ENCODE measurements around the gene A1BG. TPM values are rescaled to one million over a fixed set of nuclear protein-coding genes. Genes with fewer than 3 reads are reported as not detected.

A1BG gene
- polyA plus RNA-seq, 3 donors, result 30.2 to 54.5 (median 35.3) TPM

DNA sequence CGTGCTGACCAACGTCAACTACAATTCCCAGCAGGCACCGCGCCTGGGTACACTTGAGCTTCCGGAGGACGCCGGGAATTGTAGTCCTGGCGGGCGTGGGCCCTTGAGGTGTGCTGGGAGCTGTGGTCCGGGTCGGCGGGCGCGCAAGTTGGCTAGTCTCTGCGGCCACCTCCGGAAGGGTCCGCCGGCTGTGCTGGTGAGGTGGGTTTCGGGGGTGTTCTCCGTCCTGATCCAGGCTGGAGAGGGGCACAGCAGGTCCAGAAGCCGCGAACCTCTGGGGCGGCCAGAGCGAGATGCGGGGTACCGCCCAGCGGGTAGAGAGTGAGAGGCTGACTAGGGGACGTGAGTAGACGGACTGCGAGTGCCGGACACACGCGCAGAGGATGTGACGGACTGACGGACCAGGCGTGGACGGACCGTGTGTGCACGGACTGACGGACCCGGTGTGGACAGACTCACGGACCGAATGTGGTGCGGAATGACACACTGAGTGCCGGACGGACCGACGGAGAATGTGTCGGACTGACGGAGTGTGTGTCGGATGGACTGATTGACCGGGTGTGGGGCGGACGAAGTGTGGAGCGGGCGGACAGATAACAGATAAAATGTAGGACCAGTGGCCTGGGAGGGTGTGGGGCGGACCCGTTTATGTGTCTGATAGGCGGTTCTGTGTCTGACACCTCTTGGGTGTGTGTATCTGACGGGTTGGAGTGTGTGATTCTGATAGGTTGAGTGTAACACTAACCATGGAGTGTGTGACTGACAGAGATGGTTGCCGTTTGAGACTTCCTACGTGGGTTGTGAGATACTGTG, 26.2 kb downstream of the A1BG start, which contains the start of gene ZSCAN22:
Gene ZSCAN22, plus strand, starts transcription at position 81 of the 813 bp plus-strand sequence. CDS start 7,809 bp downstream, outside the sequence.
- peaks cover 20% of the 10 kb centered on the region for H3K79me2 ChIP-seq (ENCODE audit: insufficient read depth, low read length)
- peak within 1 kb of the TSS; percentile 85 for H2AFZ ChIP-seq (ENCODE audit: insufficient read depth, low read depth, low read length, poor library complexity, severe bottlenecking)
- H3K27me3 ChIP-seq (ENCODE audit: control insufficient read depth in 2 of 2, insufficient read depth in 2 of 2, low read length in 2 of 2), result no peaks in the 10 kb centered on the region
- Mint-ChIP-seq H3K27ac (no peak within 1 kb of the TSS), H3K4me1 (peaks cover 6% of the 10 kb centered on the region), H3K36me3 (peaks cover 4 to 9% of the 10 kb centered on the region in 2 donors), H3K27me3 (ENCODE audit: low read depth in 3 of 3) (no peaks in the 10 kb centered on the region), H3K4me3 (no peak within 1 kb of the TSS), H3K9me3 (no peaks in the 10 kb centered on the region)
- no peak for TF ChIP-seq CTCF (IDR thresholded peaks at IDR 0.05)
- intact Hi-C loops (cut with micrococcal nuclease), result loop anchor here (1.0 to 5.0 kb wide), 4 partner anchors 22 to 80 kb away; partner anchors contain the start of genes ERVK3-1 (in 2 of the 2), ZNF837 (in 2 of the 2), ZNF584 (in 1 of the 2) and ZNF8 (in 1 of the 2)
- H3K27ac ChIP-seq (ENCODE audit: low read depth in 1 of 2, low read length in 2 of 2), result peak within 1 kb of the TSS; percentile 76 to 97
- H3K9me3 ChIP-seq (replicated peaks in 1 of 2; ENCODE audit: control insufficient read depth in 1 of 2, insufficient read depth in 1 of 2, low read length in 2 of 2), result no peaks in the 10 kb centered on the region
- peak within 1 kb of the TSS; percentile 77 for H3K9ac ChIP-seq (ENCODE audit: insufficient read depth, low read length, poor library complexity, severe bottlenecking)
- H3K36me3 ChIP-seq (replicated peaks in 1 of 2; ENCODE audit: control insufficient read depth in 1 of 2, insufficient read depth in 2 of 2, low read length in 2 of 2), result no peaks in the 10 kb centered on the region
- WGBS (ENCODE audit: insufficient coverage), result 0% methylated on average over 62 of the region's 62 CpGs
- H3K4me2 ChIP-seq (replicated peaks; ENCODE audit: extremely low read depth, low read length, poor library complexity, severe bottlenecking), result peak within 1 kb of the TSS; percentile 89
- peak within 1 kb of the TSS; percentile 58 to 87 (median 73) for H3K4me3 ChIP-seq (replicated peaks in 1 of 3; ENCODE audit: low read depth in 2 of 3, low read length in 3 of 3)
- peaks cover 18 to 19% of the 10 kb centered on the region in 2 donors for H3K4me1 ChIP-seq (ENCODE audit: control insufficient read depth in 1 of 2, insufficient read depth in 2 of 2, low read length in 2 of 2)
- H4K20me1 ChIP-seq (ENCODE audit: insufficient read depth, low read length), result no peaks in the 10 kb centered on the region
- DNase-seq, result peak; percentile 88 to 94 (median 91)

GRCh38 chr19:58326501-58326913, 26.8 kb downstream of the A1BG start:
- 11% methylated on average over 9 of the region's 9 CpGs for WGBS (ENCODE audit: insufficient coverage)
- H3K36me3 ChIP-seq (replicated peaks in 1 of 2; ENCODE audit: control insufficient read depth in 1 of 2, insufficient read depth in 2 of 2, low read length in 2 of 2), result no peaks in the 10 kb centered on the region
- H3K4me1 Mint-ChIP-seq, result peaks cover 6% of the 10 kb centered on the region
- peak overlapping the region; percentile 76 to 97 for H3K27ac ChIP-seq (ENCODE audit: low read depth in 1 of 2, low read length in 2 of 2)
- H3K4me3 Mint-ChIP-seq, result no peak overlapping the region
- no peaks in the 10 kb centered on the region for H4K20me1 ChIP-seq (ENCODE audit: insufficient read depth, low read length)
- peaks cover 18 to 19% of the 10 kb centered on the region in 2 donors for H3K4me1 ChIP-seq (ENCODE audit: control insufficient read depth in 1 of 2, insufficient read depth in 2 of 2, low read length in 2 of 2)
- H3K9me3 Mint-ChIP-seq, result no peaks in the 10 kb centered on the region
- H3K36me3 Mint-ChIP-seq, result peaks cover 4 to 9% of the 10 kb centered on the region in 2 donors
- no peak for DNase-seq
- no peak for TF ChIP-seq CTCF (IDR thresholded peaks at IDR 0.05)
- no peaks in the 10 kb centered on the region for H3K27me3 ChIP-seq (ENCODE audit: control insufficient read depth in 2 of 2, insufficient read depth in 2 of 2, low read length in 2 of 2)
- intact Hi-C loops (cut with micrococcal nuclease), result loop anchor here (1.0 to 5.0 kb wide), 4 partner anchors 22 to 81 kb away; partner anchors contain the start of genes ERVK3-1 (in 2 of the 2), ZNF837 (in 2 of the 2), ZNF584 (in 1 of the 2) and ZNF8 (in 1 of the 2)
- H3K27me3 Mint-ChIP-seq (ENCODE audit: low read depth in 3 of 3), result no peaks in the 10 kb centered on the region
- H3K79me2 ChIP-seq (ENCODE audit: insufficient read depth, low read length), result peaks cover 20% of the 10 kb centered on the region
- peak overlapping the region; percentile 85 for H2AFZ ChIP-seq (ENCODE audit: insufficient read depth, low read depth, low read length, poor library complexity, severe bottlenecking)
- H3K9me3 ChIP-seq (replicated peaks in 1 of 2; ENCODE audit: control insufficient read depth in 1 of 2, insufficient read depth in 1 of 2, low read length in 2 of 2), result no peaks in the 10 kb centered on the region
- H3K4me3 ChIP-seq (replicated peaks in 1 of 3; ENCODE audit: low read depth in 2 of 3, low read length in 3 of 3), result peak overlapping the region; percentile 58 to 87 (median 73)
- peak overlapping the region; percentile 77 for H3K9ac ChIP-seq (ENCODE audit: insufficient read depth, low read length, poor library complexity, severe bottlenecking)
- peak overlapping the region; percentile 89 for H3K4me2 ChIP-seq (replicated peaks; ENCODE audit: extremely low read depth, low read length, poor library complexity, severe bottlenecking)
- H3K27ac Mint-ChIP-seq, result no peak overlapping the region
